T-helper 2 cell (primary cell): ENCODE data around the gene UBE2H.
"Not testable (repeated sequence)": the region's sequence is repeated elsewhere in the genome, so short reads cannot be mapped to it uniquely, and the experiment has no call there.

Experiments
- DNase-seq, 5 experiments: peaks; one replicate each; pipeline versions ENCODE4 v3.0.0 to v3.0.0-alpha.2; 2012 to 2022

Gene UBE2H

GRCh38 chr7:129841465-129841864, 111.3 kb downstream of the UBE2H start:
- peak in 1 of 5 experiments; percentile 65 for DNase-seq

GRCh38 chr7:129840757-129841156, 112.0 kb downstream of the UBE2H start:
- peak in 1 of 5 experiments; percentile 53 for DNase-seq

GRCh38 chr7:129836983-129837382, 115.8 kb downstream of the UBE2H start:
- no peak for DNase-seq

GRCh38 chr7:129835569-129835968, 117.2 kb downstream of the UBE2H start:
- DNase-seq = no peak

GRCh38 chr7:129833353-129833752, 119.4 kb downstream of the UBE2H start:
- not testable (repeated sequence) for DNase-seq

GRCh38 chr7:129832701-129833227, 120.0 kb downstream of the UBE2H start:
- DNase-seq = no peak

- DNase-seq = no peak
Observed at GRCh38 chr7:129832282-129832681, 120.5 kb downstream of the UBE2H start.

GRCh38 chr7:129831424-129832058, 121.2 kb downstream of the UBE2H start:
- DNase-seq = no peak

GRCh38 chr7:129830949-129831348, 121.8 kb downstream of the UBE2H start:
- no peak for DNase-seq

- peak; percentile 14 to 78 (median 22) for DNase-seq
Observed at GRCh38 chr7:129829737-129830631, 122.8 kb downstream of the UBE2H start.

GRCh38 chr7:129828989-129829736, 123.6 kb downstream of the UBE2H start:
- peak in 1 of 5 experiments; percentile 83 for DNase-seq

- no peak for DNase-seq
Observed at GRCh38 chr7:129828078-129828762, 124.5 kb downstream of the UBE2H start.

GRCh38 chr7:129827467-129827990, 125.2 kb downstream of the UBE2H start:
- DNase-seq = no peak

GRCh38 chr7:129826895-129827294, 125.9 kb downstream of the UBE2H start:
- DNase-seq = not testable (repeated sequence)

GRCh38 chr7:129825209-129825970, 127.4 kb downstream of the UBE2H start:
- DNase-seq = peak; percentile 64 to 93 (median 84)

- DNase-seq = peak in 1 of 5 experiments; percentile 47
Observed at GRCh38 chr7:129824291-129825208, 128.2 kb downstream of the UBE2H start.

GRCh38 chr7:129823143-129823542, 129.6 kb downstream of the UBE2H start:
- DNase-seq = not testable (repeated sequence)

- DNase-seq = no peak
Observed at GRCh38 chr7:129821476-129821875, 131.3 kb downstream of the UBE2H start.

GRCh38 chr7:129816742-129817141, 136.0 kb downstream of the UBE2H start:
- no peak for DNase-seq

- no peak for DNase-seq
Observed at GRCh38 chr7:129807863-129808262, 144.9 kb downstream of the UBE2H start.
